ENCODE measurements around the gene AKAP6.

The AKAP6 gene

GRCh38 chr14:32481707-32482106, 152.6 kb downstream of the AKAP6 start:
- DNase-seq = no peak

GRCh38 chr14:32491416-32492016, 162.4 kb downstream of the AKAP6 start:
- H3K27ac ChIP-seq (ENCODE audit: insufficient read depth, low read length, poor library complexity, severe bottlenecking) = no peak overlapping the region
- no peaks in the 10 kb centered on the region for H3K4me1 ChIP-seq (ENCODE audit: control insufficient read depth, insufficient read depth, low read length, poor library complexity, severe bottlenecking)
- H3K27me3 ChIP-seq (replicated peaks; ENCODE audit: control insufficient read depth, insufficient read depth, low read length, poor library complexity, severe bottlenecking) = no peaks in the 10 kb centered on the region
- H3K4me3 ChIP-seq (ENCODE audit: insufficient read depth, low read depth, low read length, poor library complexity, severe bottlenecking) = no peak overlapping the region
- no peaks in the 10 kb centered on the region for H3K36me3 ChIP-seq (ENCODE audit: control insufficient read depth, insufficient read depth, low read length)
- H3K9me3 ChIP-seq (ENCODE audit: control insufficient read depth, low read length) = no peaks in the 10 kb centered on the region
- DNase-seq = no peak

More at GRCh38 chr14:32481707-32482106, 152.6 kb downstream of the AKAP6 start:
- no peak overlapping the region for H3K27ac ChIP-seq (ENCODE audit: insufficient read depth, low read length, poor library complexity, severe bottlenecking)
- no peak overlapping the region for H3K4me3 ChIP-seq (ENCODE audit: insufficient read depth, low read depth, low read length, poor library complexity, severe bottlenecking)
- H3K9me3 ChIP-seq (ENCODE audit: control insufficient read depth, low read length) = no peaks in the 10 kb centered on the region
- no peaks in the 10 kb centered on the region for H3K27me3 ChIP-seq (replicated peaks; ENCODE audit: control insufficient read depth, insufficient read depth, low read length, poor library complexity, severe bottlenecking)
- no peaks in the 10 kb centered on the region for H3K36me3 ChIP-seq (ENCODE audit: control insufficient read depth, insufficient read depth, low read length)
- H3K4me1 ChIP-seq (ENCODE audit: control insufficient read depth, insufficient read depth, low read length, poor library complexity, severe bottlenecking) = no peaks in the 10 kb centered on the region

- H3K27ac ChIP-seq (ENCODE audit: insufficient read depth, low read length, poor library complexity, severe bottlenecking) = no peak overlapping the region
- no peak for DNase-seq
- H3K9me3 ChIP-seq (ENCODE audit: control insufficient read depth, low read length) = no peaks in the 10 kb centered on the region
- H3K4me3 ChIP-seq (ENCODE audit: insufficient read depth, low read depth, low read length, poor library complexity, severe bottlenecking) = no peak overlapping the region
- H3K4me1 ChIP-seq (ENCODE audit: control insufficient read depth, insufficient read depth, low read length, poor library complexity, severe bottlenecking) = no peaks in the 10 kb centered on the region
- H3K27me3 ChIP-seq (replicated peaks; ENCODE audit: control insufficient read depth, insufficient read depth, low read length, poor library complexity, severe bottlenecking) = no peaks in the 10 kb centered on the region
- H3K36me3 ChIP-seq (ENCODE audit: control insufficient read depth, insufficient read depth, low read length) = no peaks in the 10 kb centered on the region
Observed at GRCh38 chr14:32492457-32492856, 163.4 kb downstream of the AKAP6 start.

- Histone ChIP-seq H3K4me1 (ENCODE audit: control insufficient read depth, insufficient read depth, low read length, poor library complexity, severe bottlenecking) (no peaks in the 10 kb centered on the region), H3K27me3 (replicated peaks; ENCODE audit: control insufficient read depth, insufficient read depth, low read length, poor library complexity, severe bottlenecking) (no peaks in the 10 kb centered on the region), H3K27ac (ENCODE audit: insufficient read depth, low read length, poor library complexity, severe bottlenecking) (no peak overlapping the region), H3K36me3 (ENCODE audit: control insufficient read depth, insufficient read depth, low read length) (no peaks in the 10 kb centered on the region), H3K4me3 (ENCODE audit: insufficient read depth, low read depth, low read length, poor library complexity, severe bottlenecking) (no peak overlapping the region), H3K9me3 (ENCODE audit: control insufficient read depth, low read length) (no peaks in the 10 kb centered on the region)
- DNase-seq = no peak
Observed at GRCh38 chr14:32494609-32495434, 165.7 kb downstream of the AKAP6 start.

GRCh38 chr14:32495435-32495734, 166.3 kb downstream of the AKAP6 start:
- no peak overlapping the region for H3K4me3 ChIP-seq (ENCODE audit: insufficient read depth, low read depth, low read length, poor library complexity, severe bottlenecking)
- H3K9me3 ChIP-seq (ENCODE audit: control insufficient read depth, low read length) = no peaks in the 10 kb centered on the region
- H3K4me1 ChIP-seq (ENCODE audit: control insufficient read depth, insufficient read depth, low read length, poor library complexity, severe bottlenecking) = no peaks in the 10 kb centered on the region
- H3K27me3 ChIP-seq (replicated peaks; ENCODE audit: control insufficient read depth, insufficient read depth, low read length, poor library complexity, severe bottlenecking) = no peaks in the 10 kb centered on the region
- DNase-seq = no peak
- no peak overlapping the region for H3K27ac ChIP-seq (ENCODE audit: insufficient read depth, low read length, poor library complexity, severe bottlenecking)
- no peaks in the 10 kb centered on the region for H3K36me3 ChIP-seq (ENCODE audit: control insufficient read depth, insufficient read depth, low read length)

- no peak overlapping the region for H3K4me3 ChIP-seq (ENCODE audit: insufficient read depth, low read depth, low read length, poor library complexity, severe bottlenecking)
- DNase-seq = no peak
- no peaks in the 10 kb centered on the region for H3K4me1 ChIP-seq (ENCODE audit: control insufficient read depth, insufficient read depth, low read length, poor library complexity, severe bottlenecking)
- H3K27ac ChIP-seq (ENCODE audit: insufficient read depth, low read length, poor library complexity, severe bottlenecking) = no peak overlapping the region
- H3K36me3 ChIP-seq (ENCODE audit: control insufficient read depth, insufficient read depth, low read length) = no peaks in the 10 kb centered on the region
- no peaks in the 10 kb centered on the region for H3K9me3 ChIP-seq (ENCODE audit: control insufficient read depth, low read length)
- H3K27me3 ChIP-seq (replicated peaks; ENCODE audit: control insufficient read depth, insufficient read depth, low read length, poor library complexity, severe bottlenecking) = no peaks in the 10 kb centered on the region
Observed at GRCh38 chr14:32497248-32497647, 168.2 kb downstream of the AKAP6 start.

- Histone ChIP-seq H3K4me1 (ENCODE audit: control insufficient read depth, insufficient read depth, low read length, poor library complexity, severe bottlenecking) (no peaks in the 10 kb centered on the region), H3K27me3 (replicated peaks; ENCODE audit: control insufficient read depth, insufficient read depth, low read length, poor library complexity, severe bottlenecking) (no peaks in the 10 kb centered on the region), H3K4me3 (ENCODE audit: insufficient read depth, low read depth, low read length, poor library complexity, severe bottlenecking) (no peak overlapping the region), H3K27ac (ENCODE audit: insufficient read depth, low read length, poor library complexity, severe bottlenecking) (no peak overlapping the region), H3K36me3 (ENCODE audit: control insufficient read depth, insufficient read depth, low read length) (no peaks in the 10 kb centered on the region), H3K9me3 (ENCODE audit: control insufficient read depth, low read length) (no peaks in the 10 kb centered on the region)
- no peak for DNase-seq
Observed at GRCh38 chr14:32507029-32507984, 178.2 kb downstream of the AKAP6 start.

- no peaks in the 10 kb centered on the region for H3K4me1 ChIP-seq (ENCODE audit: control insufficient read depth, insufficient read depth, low read length, poor library complexity, severe bottlenecking)
- H3K27ac ChIP-seq (ENCODE audit: insufficient read depth, low read length, poor library complexity, severe bottlenecking) = no peak overlapping the region
- H3K36me3 ChIP-seq (ENCODE audit: control insufficient read depth, insufficient read depth, low read length) = no peaks in the 10 kb centered on the region
- DNase-seq = no peak
- no peak overlapping the region for H3K4me3 ChIP-seq (ENCODE audit: insufficient read depth, low read depth, low read length, poor library complexity, severe bottlenecking)
- H3K9me3 ChIP-seq (ENCODE audit: control insufficient read depth, low read length) = no peaks in the 10 kb centered on the region
- no peaks in the 10 kb centered on the region for H3K27me3 ChIP-seq (replicated peaks; ENCODE audit: control insufficient read depth, insufficient read depth, low read length, poor library complexity, severe bottlenecking)
Observed at GRCh38 chr14:32508281-32508680, 179.2 kb downstream of the AKAP6 start.

GRCh38 chr14:32509632-32510187, 180.6 kb downstream of the AKAP6 start:
- Histone ChIP-seq H3K4me3 (ENCODE audit: insufficient read depth, low read depth, low read length, poor library complexity, severe bottlenecking) (no peak overlapping the region), H3K9me3 (ENCODE audit: control insufficient read depth, low read length) (no peaks in the 10 kb centered on the region), H3K27me3 (replicated peaks; ENCODE audit: control insufficient read depth, insufficient read depth, low read length, poor library complexity, severe bottlenecking) (no peaks in the 10 kb centered on the region), H3K4me1 (ENCODE audit: control insufficient read depth, insufficient read depth, low read length, poor library complexity, severe bottlenecking) (no peaks in the 10 kb centered on the region), H3K36me3 (ENCODE audit: control insufficient read depth, insufficient read depth, low read length) (no peaks in the 10 kb centered on the region), H3K27ac (ENCODE audit: insufficient read depth, low read length, poor library complexity, severe bottlenecking) (no peak overlapping the region)
- no peak for DNase-seq

Measured in effector memory CD4-positive, alpha-beta T cell (primary cell).